Activated CD4-positive, alpha-beta T cell treated with anti-CD3 and anti-CD28 coated beads, Interleukin-2, amount 50 U/mL, for 1 hour (primary cell): Measurements from ENCODE around the gene KIF19.

Experiments
- DNase-seq: peaks from one replicate; pipeline ENCODE4 v3.0.0-alpha.2; 2020

Gene KIF19

DNA sequence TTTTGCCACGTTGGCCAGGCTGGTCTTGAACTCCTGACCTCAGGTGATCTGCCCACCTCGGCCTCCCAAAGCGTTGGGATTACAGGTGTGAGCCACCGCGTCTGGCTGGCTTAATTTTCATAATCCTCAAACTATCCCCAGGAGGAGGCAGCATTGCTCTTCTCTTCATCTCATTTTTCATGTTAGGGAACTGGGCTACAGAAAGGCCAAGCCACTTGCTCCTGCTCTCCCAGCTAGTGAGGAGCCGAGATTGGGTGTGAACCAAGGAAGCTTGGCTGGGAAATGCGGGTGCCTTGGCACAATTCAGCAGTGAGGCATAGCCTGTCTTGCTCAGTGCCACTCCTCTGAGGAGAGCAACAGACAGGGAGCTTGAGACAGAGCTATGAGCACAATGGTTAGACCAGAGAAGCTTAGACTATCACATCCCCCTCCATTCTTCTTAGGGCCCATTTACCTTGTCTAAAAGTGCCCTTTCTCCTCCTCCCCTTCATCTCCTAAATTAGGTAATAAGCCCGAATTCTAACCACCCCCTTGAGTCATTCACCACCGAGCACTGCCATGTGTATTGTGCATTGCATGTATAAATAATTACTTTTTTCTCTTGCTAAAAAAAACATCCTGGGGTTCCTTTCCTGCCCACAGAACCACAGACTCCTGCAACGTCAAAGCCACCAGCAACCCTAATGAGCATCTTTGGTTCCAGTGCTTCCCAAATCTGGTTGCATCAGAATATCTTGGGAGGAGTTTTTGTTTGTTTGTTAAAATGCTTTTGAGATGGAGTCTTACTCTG is 20.0 kb upstream of the KIF19 start:
- DNase-seq: no peak

DNA sequence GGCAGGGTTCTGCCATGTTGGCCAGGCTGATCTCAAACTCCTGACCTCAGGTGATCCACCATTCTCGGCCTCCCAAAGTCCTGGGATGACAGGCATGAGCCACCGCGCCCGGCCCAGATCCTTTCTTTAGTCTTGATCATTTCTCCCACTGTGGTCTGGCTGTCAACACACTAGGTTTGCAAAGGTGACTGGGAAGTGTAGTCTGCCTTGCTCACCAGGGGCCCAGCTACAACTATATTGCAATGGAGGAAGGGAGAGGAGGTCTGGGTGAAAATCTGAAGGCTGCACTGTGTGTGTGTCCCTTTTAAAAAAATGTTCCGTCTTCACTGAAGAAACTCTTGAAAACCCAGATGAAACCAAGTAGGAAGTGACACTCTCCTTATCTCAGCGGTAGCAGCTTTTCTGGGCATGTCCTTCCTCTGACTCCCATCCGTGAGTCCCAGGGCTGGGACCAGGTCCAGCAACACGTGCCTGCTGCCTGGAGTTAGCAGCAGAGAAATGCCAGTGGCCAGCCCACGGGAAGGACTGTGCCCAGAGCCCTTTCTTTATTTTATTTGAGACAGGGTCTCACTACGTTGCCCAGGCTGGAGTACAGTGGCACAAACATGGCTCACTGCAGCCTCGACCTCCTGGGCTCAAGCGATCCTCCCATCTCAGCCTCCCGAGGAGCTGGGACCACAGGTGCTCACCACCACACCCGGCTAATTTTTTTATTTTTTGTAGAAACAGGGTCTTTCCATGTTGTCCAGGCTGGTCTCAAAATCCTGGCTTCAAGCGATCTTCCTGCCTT is 17.8 kb upstream of the KIF19 start:
- DNase-seq: no peak

- DNase-seq: no peak
Measured at GRCh38 chr17:74309902-74310301, 16.1 kb upstream of the KIF19 start.

DNA sequence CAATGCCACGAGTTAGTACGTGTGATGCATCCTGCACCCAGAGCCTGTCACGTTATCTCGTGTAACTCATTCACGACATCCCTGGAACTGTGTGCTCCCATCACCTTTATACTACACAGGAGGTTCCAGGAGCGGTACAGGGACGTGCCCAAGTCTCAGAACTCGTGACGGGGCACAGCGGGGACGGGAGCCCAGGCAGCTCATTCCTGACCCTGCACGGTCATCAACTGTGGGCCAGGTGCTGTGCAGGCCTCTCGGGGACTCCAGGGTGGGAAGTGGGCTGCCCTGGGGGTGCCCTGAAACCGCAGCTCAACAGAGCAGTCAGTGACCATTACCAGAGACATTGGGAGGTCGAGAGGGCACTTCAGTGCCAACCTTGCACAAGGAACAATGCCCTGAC is 11.1 kb upstream of the KIF19 start:
- no peak for DNase-seq

DNA sequence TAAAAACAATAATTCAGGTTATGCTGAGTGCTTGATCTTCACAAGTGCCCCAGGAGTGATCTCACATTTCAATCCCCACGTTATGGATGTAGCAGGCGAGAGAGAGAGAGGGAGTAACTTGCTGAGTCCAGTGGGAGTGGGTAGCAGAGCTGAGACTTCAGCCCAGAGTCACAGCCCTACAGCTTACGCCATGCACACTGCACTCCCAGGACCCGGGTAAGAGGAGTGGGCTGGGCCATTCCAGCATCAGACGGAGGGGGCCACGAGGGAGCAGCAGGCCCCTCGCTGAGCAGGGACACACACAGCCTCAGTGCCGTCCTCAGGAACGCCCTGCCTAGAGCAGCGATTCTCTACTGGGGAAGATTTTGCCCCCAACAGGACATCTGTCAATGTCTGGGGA is 9.8 kb upstream of the KIF19 start:
- DNase-seq: no peak

GRCh38 chr17:74317071-74317470 is 9.0 kb upstream of the KIF19 start:
- DNase-seq: no peak

DNA sequence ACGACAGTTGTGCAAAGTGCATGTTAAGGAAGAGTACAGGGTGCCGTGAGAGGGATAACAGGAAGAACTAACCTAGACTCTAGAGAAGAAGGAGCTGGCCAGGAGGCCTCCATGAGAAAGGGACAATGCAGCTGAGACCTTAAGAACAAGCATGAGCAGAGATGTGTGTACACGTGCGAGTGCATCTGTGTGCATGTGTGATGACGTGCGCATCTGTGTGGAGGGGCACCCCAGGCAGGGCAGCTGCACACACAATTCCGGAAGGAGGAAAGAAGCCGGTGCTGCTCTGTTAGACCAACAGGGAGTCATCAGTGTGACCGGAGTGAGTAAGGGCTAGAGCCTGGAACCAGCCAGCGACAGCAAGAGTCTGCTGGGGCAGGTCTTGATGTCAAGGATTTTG is 7.6 kb upstream of the KIF19 start:
- DNase-seq: no peak

- DNase-seq: no peak
Measured at GRCh38 chr17:74324521-74324920, 1.5 kb upstream of the KIF19 start.

GRCh38 chr17:74325376-74325742 is 667 bp upstream of the KIF19 start:
- DNase-seq: no peak

GRCh38 chr17:74326506-74326905 is 480 bp downstream of the KIF19 start:
- no peak for DNase-seq

GRCh38 chr17:74328487-74328886 is 2.5 kb downstream of the KIF19 start:
- no peak for DNase-seq

- DNase-seq: no peak
Measured at GRCh38 chr17:74329378-74329777, 3.4 kb downstream of the KIF19 start.

DNA sequence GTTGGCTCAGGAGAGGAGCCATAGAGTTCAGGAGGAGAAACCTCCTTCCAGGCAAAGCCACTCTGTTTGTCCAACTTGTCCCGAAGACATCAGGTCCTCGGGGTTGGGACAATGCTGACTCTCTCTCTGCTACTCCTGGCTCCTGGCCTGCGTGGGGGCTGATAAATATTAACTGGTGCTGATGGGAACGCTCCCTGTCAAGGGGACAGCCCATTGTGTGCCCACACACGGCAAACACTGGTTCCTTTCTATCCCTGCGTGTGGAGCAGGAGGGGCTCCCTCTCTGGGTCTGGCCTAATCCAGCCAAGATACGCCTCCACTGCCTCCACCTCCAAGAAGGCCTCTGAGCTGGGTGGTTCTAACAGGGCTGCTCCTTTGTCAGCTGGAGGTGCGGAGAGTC is 4.4 kb downstream of the KIF19 start:
- DNase-seq: no peak

DNA sequence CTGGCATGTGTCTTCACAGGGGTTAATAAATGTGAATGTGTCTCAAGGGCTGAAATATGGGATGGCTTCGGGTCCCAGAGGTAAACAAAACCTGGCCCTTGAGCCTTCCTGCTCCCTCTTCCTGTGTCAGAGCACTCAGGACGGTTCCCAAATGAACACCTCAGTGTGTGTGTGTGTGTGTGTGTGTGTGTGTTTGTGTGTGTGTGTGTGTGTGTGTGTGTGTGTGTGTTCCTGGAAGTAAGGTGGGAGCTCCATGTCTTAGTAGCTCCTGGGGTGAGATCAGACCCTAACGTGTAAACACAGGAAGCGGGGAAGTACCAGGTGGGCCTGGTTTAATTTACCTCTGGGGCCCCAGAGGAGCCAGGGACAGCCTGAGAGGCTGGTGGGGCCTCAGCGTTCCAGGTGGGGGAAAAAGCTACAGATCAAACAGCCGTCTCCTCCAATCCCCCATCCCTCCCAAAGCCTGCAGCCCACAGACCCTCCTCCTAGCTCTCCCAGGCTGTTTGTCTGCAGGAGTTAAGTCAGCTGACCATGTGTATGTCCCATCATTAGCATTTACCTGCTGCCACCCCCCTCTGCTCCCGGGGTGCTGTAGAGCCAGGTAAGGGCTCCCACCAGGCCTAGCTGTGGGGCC is 6.1 kb downstream of the KIF19 start:
- no peak for DNase-seq

DNA sequence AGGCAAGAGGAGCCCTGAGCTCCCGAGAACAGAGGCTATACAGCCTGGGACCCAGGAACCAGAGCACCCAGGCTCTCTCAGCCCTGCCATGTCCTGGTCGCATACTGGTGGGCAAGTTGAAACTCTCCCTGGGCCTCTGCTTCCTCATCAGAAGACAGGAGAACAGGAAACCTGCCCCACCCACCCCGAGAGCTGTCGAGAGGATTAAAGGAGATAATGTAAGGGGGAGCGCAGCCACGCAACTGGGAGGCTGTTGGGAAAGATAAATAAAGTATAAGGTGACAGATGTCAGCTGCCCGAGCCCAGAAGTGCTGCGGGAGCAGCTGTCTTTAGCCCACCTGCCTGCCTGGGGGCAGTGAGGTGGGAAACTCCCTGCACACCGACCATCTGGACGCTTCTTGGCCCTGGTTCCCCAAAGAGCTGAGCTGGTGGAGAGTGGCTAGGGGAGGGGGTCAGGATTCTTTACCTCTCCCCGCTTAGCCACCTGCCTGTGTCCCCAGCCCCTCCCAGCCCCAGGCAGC is 6.8 kb downstream of the KIF19 start:
- DNase-seq: no peak

GRCh38 chr17:74334393-74335039 is 8.5 kb downstream of the KIF19 start:
- no peak for DNase-seq

- DNase-seq: no peak
Measured at GRCh38 chr17:74335529-74336062, 9.6 kb downstream of the KIF19 start.

- DNase-seq: no peak
Measured at GRCh38 chr17:74336307-74336706, 10.3 kb downstream of the KIF19 start.

- no peak for DNase-seq
Measured at GRCh38 chr17:74337834-74338500, 11.9 kb downstream of the KIF19 start.

DNA sequence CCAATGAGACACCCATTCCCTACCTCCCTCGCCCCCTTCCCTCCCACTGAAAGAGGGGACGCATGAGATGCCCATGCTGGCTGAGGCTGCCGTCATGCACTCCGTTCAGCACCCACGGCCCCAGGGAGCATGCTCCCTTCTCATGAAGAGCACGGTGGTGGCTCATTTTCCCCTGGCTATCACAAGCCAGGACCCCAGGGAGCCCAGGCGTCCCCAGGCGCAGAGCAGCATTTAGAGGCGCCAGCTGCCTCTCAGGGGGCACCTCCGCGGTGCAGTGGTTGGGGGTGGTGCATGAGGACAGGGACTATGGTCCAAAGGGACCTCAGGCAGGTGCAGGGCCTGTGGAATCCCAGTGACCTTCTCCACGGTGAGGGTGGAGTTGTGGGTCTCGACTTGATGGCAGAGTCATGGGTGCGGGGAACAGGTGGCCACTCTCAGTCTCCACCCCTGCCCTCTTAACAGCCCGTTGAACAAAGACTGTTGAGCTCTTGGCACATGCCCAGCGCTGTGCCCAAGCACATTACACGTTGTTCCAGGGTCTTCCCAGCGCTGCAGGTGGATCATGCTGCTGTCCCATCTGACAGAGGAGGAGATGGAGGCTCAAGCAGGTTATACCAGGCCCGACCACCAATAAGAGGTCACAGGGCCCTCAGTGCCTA is 13.6 kb downstream of the KIF19 start:
- DNase-seq: no peak

DNA sequence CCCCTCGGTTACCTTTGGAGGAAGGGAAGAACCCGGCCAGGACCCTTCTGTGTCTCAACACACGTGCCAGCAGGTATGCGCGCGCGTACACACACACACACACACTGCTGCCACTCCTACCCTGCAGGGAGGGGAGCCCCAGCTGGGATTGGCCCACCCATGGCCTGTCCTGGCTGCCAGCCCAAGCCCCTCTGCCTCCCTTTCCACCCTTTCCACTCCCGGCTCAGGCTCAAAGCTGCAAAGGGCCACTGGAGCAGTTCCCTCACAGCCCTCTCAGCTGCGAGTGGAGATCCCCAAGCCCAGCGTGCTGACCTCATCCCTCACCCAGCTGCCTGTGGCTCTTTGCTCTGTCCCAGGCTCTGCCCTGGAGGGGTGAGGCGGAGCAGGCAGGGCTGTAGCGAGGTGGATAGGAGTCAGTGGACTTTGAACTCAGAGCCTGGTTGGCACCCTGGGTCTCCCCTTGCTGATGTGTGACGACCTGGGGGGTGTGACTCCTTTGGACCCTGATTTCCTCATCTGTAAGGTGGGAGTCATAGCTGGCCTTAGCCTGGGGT is 14.5 kb downstream of the KIF19 start:
- DNase-seq: no peak

DNA sequence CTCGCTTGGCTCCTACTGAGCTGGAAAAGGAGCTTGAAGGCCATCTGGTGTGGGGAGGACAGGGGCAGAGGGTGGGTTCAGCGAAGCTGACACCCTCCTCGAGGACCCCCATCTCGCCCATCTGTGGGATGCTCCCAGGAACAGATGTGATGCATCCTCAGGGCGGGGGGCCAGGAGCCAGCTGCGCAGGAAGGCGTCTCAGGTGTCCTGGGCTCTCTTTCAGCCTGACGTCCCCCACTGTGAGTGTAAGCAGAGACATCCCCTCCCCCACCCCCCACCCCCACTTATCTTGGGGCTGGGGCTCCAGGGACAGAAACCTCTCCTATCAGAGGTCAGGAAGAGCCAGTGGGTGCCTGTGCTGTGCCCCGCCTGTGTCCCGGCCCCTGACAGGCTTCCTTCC is 16.2 kb downstream of the KIF19 start:
- DNase-seq: no peak
